ENCODE results near the gene ITGAL.

The ITGAL gene

DNA sequence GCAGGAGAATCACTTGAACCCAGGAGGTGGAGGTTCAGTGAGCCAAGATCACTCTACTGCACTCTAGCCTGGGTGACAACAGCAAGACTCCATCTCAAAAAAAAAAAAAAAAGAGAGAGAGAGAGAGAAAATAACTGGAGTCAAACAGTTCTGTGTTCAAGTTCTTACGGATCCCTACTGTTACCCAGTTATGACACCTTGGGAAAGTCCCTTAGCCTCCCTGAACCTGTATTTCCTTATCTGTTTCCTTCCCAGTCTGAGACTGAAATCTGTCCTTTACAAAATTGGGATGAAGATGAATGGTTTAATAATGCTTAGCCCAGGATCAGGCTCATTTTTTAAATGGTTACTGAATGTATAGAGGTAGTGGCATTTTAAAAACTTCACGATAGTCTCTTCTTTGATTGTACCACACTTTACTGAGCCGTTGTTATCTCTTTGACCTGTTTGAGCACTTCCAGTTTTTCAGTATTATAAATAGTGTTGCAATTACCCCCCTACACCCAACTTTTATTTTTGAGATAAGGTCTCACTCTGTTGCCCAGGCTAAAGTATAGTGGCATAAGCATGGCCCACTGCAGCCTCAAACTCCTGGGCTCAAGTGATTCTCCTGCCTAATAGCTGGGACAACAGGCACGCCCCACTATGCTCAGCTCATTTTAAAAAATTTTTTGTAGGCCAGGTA, 36.7 kb downstream of the ITGAL start:
- TF ChIP-seq, protein P1, sequence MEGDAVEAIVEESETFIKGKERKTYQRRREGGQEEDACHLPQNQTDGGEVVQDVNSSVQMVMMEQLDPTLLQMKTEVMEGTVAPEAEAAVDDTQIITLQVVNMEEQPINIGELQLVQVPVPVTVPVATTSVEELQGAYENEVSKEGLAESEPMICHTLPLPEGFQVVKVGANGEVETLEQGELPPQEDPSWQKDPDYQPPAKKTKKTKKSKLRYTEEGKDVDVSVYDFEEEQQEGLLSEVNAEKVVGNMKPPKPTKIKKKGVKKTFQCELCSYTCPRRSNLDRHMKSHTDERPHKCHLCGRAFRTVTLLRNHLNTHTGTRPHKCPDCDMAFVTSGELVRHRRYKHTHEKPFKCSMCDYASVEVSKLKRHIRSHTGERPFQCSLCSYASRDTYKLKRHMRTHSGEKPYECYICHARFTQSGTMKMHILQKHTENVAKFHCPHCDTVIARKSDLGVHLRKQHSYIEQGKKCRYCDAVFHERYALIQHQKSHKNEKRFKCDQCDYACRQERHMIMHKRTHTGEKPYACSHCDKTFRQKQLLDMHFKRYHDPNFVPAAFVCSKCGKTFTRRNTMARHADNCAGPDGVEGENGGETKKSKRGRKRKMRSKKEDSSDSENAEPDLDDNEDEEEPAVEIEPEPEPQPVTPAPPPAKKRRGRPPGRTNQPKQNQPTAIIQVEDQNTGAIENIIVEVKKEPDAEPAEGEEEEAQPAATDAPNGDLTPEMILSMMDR (IDR thresholded peaks at IDR 0.05; ENCODE audit: borderline replicate concordance, control extremely low read depth, extremely low read depth, insufficient read depth, missing control alignments) = no peak
- no peak for DNase-seq (ENCODE audit: low spot score)
- in situ Hi-C loops (cut with MboI; ENCODE audit: low sequenced_read_pairs, unreplicated experiment) = no loop called here

DNA sequence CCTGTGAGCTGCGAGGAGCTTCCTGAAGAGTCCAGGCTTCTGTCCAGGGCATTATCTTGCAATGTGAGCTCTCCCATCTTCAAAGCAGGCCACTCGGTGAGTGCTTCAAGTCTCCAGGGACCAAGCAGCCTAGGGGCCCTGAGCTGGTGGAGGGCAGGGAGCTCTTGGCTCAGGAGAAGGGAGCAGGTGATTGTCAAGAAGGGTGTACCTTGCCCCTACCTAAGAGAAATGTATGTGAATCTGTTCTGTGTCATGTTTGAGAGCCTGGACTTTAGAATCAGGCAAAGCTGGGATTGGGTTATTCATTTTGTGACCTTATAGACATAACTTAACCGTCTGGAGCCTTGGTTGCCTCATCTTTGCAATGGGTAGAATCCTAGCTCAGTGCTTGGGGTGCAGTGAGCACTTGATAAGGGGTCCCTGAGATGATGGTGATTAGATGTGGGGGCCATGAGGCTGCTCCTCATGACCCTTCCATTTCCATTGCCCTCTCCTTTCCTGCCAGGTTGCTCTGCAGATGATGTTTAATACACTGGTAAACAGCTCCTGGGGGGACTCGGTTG, 37.9 kb downstream of the ITGAL start:
- no peak for DNase-seq (ENCODE audit: low spot score)
- in situ Hi-C loops (cut with MboI; ENCODE audit: low sequenced_read_pairs, unreplicated experiment) = no loop called here
- TF ChIP-seq, protein P1 (IDR thresholded peaks at IDR 0.05; ENCODE audit: borderline replicate concordance, control extremely low read depth, extremely low read depth, insufficient read depth, missing control alignments) = no peak

DNA sequence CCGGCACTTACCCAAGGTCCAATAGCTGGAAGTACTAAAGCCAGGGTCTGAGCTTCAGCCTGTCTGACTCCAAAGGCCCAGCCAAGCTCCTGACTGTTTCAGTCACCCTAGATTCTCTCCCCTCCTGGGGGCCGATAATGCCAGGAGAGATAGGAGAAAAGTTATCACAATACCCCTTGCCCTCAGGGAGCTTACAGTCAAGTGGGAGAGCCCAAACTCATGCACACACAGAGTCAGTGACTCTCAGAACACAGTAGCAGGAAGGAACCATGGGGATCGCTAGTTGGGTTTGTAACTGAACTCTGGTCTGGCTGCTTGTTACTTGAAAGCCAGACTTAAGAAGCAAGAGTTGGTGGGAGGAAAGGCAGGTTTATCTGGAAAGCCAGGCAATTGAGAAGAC, 39.0 kb downstream of the ITGAL start:
- in situ Hi-C loops (cut with MboI; ENCODE audit: low sequenced_read_pairs, unreplicated experiment) = no loop called here
- TF ChIP-seq, protein P1 (IDR thresholded peaks at IDR 0.05; ENCODE audit: borderline replicate concordance, control extremely low read depth, extremely low read depth, insufficient read depth, missing control alignments) = no peak
- DNase-seq (ENCODE audit: low spot score) = no peak

DNA sequence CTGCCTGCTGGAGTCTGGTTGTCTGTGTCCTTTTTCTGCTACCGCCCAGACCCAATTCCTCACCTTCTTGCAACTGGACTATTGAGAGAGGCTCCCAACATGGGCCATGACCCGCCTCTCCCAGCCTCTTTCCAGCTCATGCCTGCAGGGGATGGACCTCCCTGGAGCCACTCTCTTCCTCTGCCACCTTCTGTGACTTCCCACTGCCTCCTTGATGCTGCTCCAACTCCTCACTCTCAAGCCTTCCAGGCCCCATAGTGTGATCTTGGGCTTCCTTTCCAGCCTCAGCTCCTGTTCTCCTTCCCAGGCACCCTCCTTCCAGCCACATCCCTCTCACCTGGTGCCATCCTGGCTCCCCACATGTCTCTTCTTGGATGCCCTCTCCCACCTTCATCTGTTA, 42.7 kb downstream of the ITGAL start:
- DNase-seq (ENCODE audit: low spot score) = no peak
- TF ChIP-seq, protein P1 (IDR thresholded peaks at IDR 0.05; ENCODE audit: borderline replicate concordance, control extremely low read depth, extremely low read depth, insufficient read depth, missing control alignments) = no peak
- in situ Hi-C loops (cut with MboI; ENCODE audit: low sequenced_read_pairs, unreplicated experiment) = no loop called here

DNA sequence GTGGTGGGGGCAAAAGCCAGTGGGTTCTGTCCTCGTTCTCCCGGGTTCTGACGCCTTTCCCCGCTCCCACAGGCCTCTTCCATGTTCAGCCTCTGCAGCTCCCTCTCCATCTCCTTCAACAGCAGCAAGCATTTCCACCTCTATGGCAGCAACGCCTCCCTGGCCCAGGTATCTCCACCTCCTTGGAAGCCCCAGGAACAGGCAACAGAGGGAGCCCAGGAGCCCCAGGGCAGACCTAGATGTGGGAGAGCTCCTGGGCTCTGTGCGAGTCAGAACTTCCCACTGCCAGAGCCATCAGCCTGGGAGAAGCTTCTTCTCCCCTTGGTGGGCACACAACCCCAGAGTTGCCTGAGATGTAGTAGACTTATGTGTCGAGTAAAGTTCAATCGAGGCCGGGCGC, 46.0 kb downstream of the ITGAL start:
- in situ Hi-C loops (cut with MboI; ENCODE audit: low sequenced_read_pairs, unreplicated experiment) = no loop called here
- no peak for DNase-seq (ENCODE audit: low spot score)
- TF ChIP-seq, protein P1 (IDR thresholded peaks at IDR 0.05; ENCODE audit: borderline replicate concordance, control extremely low read depth, extremely low read depth, insufficient read depth, missing control alignments) = no peak

DNA sequence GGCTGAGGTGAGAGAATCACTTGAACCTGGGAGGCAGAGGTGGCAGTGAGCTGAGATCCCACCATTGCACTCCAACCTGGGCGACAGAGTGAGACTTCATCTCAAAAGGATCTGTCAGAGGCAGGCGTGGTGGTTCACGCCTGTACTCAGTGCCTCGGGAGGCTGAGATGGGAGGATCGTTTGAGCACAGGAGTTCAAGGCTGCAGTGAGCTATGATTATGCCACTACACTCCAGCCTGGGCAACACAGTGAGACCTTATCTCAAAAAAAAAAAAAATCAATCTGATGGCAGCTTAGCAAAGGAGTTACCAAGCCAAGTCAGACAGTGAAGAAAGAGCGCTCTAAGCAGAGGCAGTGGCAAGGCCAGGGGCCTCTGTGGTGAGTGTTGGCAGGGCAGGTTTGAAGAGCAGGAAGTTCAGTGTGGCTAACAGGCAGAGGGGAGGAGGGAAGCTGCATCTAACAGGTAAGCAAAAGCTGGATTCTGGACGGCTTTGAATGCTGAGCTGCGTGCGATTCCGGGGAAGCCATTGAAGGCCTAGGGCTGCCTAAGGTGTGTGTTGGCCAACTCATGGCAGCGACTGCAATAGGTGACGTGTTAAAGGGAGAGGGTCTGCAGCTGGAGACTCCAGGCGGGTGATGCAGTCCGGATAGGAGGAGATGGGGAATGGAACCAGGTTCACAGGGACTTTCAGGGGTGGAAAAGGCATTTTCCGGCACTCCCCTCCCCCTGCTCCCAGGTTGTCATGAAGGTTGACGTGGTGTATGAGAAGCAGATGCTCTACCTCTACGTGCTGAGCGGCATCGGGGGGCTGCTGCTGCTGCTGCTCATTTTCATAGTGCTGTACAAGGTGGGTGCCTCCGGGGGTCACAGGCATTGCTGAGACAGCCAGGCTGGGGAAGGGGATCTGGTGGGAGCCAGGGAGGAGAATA, 46.8 kb downstream of the ITGAL start:
- in situ Hi-C loops (cut with MboI; ENCODE audit: low sequenced_read_pairs, unreplicated experiment) = loop anchor here (10.0 kb wide), 1 partner anchor 85 kb away; the partner anchor contains the start of gene DCTPP1
- DNase-seq (ENCODE audit: low spot score) = no peak
- TF ChIP-seq, protein P1 (IDR thresholded peaks at IDR 0.05; ENCODE audit: borderline replicate concordance, control extremely low read depth, extremely low read depth, insufficient read depth, missing control alignments) = no peak
